ENCODE data around the gene MOK.

The MOK gene

DNA sequence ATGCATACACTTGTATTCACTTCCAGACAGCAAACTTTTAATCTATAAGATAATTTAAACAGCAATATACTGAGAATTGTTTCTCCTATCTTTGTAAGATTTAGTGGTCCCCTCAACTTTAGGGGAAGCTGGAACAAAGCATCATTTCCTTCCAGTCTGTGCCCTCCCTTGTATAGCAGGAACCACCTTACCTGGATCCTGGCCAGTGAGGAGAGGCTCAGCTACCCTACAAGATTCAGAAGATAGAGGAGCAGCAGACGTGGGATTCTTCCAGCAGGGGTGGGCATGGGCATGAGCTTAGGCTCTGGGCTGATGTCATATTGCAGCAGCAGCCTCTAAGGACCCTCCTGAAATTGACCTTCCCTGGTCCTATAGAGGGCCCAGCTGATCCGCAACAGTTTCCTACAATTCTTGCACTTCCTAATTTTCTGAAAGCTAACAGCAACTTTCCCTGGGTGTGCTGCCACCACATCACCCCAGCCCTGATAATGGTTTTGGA lies 21.3 kb downstream of the MOK start:
- DNase-seq (ENCODE audit: low spot score) = no peak

DNA sequence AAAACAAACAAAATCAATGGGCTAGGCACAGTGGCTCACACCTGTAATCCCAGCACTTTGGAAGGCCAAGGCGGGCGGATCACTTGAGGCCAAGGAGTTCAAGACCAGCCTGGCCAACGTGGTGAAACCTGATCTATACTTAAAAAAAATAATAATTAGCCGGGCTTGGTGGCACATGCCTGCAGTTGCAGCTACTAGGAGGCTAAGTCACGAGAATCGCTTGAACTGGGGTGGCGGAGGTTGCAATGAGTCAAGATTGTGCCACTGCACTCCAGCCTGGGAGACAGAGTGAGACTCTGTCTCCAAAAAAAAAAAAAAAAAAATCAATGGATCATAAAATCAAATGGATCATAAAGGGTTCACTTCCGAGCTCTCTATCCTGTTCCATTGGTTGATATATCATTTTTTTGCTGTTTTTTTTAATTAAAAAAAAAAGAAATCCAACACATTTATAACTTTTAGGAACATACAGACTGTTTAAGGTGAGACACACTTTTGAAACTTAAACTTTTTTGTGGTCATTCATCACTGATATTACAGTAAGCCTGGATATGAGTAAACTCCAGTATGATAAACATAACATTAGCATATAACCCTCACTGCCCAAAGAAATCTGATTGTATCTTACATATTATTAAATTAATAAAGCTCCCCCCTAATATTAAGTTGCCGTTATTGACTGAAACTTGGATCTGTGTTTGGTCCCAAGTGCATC lies 22.1 kb downstream of the MOK start:
- no peak for DNase-seq (ENCODE audit: low spot score)

DNA sequence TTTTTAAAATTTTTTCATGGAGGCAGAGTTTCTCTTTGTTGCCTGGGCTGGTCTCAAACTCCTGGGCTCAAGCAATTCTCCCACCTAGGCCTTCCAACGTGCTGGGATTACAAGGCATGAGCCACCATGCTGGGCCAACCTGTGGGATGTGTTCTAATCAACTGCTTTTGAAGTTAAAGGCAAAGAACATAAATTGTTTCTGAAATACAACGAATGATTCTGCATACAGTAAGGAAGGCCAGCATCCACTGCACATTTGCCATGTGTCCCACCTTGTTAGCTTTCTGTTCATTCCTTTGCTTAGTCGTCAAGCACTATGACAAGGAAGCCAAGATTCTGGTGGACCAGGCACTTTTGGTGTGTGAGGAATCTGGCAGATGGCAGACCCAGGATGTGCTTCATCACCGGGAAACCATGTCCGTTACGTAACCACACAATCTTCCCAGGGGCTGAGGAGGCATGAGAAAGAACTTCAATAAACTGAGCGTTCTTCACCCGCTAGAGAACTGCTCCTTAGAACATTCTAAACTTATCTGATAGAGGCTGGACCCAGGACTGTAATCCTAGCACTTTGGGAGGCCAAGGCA lies 24.5 kb downstream of the MOK start:
- no peak for DNase-seq (ENCODE audit: low spot score)

DNA sequence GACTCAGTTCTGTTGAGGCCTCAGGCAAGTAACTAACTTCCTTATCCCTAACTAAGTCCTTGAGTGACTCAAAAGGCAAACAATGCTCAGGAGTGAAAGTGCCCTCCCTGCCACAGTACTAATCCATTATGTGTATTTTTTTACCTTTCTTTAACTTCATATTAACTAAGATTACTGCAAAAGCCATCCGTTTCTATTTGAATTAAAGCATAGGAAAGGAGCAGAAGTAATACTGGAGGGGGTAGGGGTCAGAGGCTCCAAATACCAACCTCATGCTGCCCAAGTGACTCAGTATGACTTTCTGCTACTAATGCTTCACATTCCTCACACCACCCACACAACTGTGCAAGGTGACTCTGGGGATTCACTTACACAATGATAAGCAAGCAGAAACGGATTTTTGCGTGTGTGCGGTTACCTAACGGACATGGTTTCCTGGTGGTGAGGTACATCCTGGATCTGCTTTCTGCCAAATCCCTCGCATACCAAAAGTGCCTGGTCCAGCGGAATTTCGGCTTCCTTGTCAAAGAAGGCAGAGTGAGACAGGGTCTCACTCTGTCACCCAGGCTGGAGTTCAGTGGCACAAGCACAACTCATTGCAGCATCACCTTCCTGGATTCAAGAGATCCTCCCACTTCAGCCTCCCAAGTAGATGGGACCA lies 25.1 kb downstream of the MOK start:
- DNase-seq (ENCODE audit: low spot score) = peak; percentile 14

DNA sequence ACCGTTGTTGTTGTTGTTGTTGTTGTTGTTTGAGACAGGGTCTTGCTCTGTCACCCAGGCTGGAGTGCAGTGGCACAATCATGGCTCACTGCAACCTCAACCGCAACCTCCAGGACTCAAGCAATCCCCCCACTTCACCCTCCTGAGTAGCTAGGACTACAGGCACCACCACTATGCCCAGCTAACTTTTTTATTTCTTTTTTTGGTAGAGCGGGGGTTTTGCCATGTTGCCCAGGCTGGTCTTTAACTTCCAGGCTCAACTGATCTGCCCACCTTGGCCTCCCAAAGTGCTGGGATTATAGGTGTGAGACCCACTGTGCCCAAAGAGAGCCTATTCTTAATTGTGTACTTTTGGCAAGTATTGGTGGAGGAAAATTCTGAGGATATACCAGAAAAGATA lies 25.7 kb downstream of the MOK start:
- DNase-seq (ENCODE audit: low spot score) = no peak

DNA sequence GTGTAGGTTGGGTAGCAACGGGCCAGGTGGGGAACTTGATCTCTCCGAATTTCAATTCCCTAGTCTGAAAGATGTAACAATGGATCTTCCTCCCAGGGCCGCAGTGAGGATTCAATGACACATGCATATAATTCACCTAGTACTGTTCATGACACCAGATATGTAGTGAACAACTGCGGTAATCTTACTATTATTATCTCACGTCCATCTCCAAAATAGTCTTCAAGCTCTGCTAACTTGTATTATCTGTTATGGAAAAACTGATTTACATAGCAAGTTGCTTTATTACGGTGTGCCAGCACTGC lies 26.4 kb downstream of the MOK start:
- no peak for DNase-seq (ENCODE audit: low spot score)

DNA sequence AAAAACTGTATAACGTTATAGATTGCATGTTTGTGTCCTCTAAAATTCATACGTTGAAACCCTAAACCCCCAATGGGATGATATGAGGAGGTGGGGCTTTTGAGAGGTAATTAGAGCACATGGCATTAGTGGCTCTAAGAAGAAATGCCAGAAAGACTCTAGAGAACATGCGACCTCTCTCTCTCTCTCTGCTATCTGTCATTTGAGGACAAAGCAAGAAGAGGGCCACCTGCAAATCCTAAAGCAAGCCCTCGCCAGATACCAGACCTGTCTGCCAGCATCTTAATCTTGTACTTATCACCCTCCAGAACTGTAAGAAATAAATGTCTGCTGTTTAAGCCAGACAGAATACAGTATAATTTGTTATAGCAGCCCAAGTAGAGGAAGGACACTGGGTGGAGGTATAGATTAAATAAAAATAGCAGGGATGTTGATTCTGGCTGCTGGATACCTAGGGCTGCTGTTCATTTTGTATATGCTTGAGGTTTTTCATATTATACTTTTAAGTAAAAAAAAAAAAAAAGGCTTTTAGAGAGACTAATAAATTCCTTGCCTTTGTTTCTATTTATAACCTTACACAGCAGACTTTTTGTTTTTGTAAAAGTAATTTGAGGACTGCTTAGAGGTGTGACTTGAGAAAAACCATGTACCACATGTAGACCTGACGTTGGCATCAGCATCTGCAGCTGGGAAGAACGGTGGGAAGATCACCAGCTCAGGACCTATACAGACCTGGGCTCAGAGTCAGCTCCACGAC lies 26.9 kb downstream of the MOK start:
- no peak for DNase-seq (ENCODE audit: low spot score)

DNA sequence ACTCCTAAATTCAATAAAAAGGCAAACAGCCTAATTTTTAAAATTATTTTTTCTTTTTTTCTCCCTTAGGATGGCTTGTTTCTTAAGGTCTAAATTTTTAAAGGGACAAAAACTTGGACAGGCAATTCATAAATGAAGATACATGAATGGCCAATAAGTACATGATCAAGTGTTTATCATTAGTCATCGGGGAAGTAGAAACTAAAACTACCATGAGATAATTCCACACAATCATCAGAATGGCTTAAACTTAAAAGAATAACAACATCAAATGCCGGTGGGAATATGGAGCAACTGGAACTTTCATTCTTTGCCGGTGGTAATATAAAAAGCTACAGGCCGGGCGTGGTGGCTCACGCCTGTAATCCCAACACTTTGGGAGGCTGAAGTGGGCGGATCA lies 29.1 kb downstream of the MOK start:
- no peak for DNase-seq (ENCODE audit: low spot score)

DNA sequence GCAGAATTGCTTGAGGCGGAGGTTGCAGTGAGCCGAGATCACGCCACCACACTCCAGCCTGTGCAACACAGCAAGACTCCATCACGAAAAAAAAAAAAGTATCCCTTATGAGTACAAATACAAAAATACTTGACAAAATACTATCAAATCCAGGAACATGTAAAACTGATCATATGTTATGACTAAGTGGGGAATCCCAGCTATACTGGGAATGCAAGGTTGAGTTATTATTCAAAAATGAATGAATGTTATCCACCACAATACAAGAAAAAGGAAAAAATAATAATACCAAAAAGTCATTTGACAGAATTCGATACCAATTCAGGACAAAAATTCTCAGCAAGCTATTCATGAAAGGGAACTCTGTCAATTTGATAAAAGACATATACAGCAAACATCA lies 32.6 kb downstream of the MOK start:
- DNase-seq (ENCODE audit: low spot score) = no peak

DNA sequence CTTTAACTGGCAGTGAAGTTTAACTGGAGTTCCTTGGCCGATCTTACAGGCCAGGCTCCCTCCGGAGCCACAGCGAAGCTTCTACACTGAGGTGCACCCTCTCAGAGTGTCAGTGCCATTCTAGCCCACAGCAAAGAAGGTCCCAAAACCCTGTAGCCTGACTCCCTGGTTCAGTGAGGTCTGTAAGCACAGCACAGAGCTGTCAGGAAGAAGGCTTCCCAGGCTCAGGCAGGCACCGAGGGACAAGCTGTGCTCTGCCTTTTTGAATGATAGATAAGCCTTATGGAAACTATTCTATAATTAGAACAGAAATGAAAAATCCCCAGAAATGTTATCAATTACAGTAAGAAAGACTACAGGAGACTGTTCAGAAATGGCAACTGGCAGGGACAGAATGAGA lies 40.2 kb downstream of the MOK start:
- no peak for DNase-seq (ENCODE audit: low spot score)

DNA sequence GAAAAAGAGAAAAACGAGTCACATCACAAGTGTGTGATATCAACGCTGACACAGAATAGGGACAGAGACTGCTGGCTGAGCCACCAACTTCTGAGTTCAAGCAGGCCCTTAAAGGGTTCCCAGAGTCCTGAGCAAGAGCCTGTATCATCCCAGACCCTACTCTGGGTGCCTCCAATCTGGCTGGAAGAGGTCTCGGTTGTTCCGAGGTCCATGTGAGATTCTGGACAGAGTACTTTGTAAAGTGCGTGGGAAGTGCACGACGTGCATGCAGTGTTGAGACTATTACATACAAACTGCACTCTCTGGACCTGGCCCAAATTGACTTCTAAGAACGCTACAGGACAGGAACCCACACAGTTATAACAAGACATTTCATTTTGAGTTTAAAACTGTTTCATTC lies 40.6 kb downstream of the MOK start:
- DNase-seq (ENCODE audit: low spot score) = no peak

DNA sequence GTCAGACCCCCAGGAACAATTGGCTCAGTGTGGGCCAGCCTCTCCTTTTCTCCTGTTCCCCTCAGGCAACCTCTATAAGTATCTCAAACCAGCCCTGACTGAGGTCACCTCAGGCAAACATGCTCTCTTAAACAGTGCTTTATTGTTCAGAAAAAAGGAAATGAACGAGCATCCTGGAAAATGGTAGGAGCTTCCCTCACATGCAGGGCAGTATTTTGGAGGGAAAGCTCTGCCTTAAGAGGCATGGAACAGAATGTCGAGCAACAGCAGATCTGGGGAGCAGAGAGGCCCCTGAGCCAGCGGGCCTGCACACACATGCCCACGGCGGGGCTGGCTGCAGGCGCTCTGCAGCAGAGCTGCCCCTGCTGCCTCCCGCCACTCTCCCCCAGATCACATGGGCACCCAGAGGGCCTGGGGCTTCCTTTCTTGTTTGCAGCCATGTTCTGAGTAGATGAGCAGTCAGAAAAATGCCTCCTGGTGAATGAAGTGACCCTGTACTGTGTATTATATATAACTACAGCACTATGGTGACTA lies 42.0 kb downstream of the MOK start:
- DNase-seq (ENCODE audit: low spot score) = no peak

DNA sequence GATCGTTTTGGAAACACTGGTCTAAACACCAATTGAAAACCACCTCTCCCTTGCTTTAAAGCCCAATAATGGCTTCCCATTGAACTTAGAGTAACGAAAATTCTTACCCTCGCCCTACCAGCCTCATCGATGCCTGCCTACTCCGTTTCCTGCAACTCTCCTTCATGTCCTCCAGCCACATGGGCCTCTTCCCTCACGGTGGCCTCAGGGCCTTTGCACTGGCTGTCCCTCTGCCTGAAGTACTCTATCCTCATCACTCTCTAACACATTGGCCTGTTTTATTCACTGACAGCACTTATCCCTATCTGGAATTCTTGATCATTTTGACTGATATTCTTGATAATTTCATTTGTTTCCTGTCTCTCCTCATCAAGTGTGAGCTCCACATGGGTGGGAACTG lies 46.8 kb downstream of the MOK start:
- no peak for DNase-seq (ENCODE audit: low spot score)

DNA sequence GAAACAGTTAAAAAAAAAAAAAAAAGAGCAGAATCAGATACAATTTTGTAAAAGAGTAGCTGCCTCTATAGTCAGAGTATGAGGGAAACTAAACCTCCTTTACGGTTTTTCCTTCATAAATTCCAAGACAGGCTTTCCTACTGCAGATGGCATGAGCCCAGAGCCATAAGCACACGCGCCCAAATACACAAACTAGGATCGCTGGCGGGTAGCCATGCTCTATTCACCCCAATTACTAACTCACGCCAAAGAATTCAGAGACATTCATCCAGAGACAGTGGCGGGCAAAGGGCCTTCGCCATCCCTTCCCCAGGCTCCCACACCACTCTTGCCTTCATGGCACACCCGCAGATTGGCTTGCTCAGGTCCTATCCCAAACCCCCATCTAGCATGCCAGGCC lies 48.2 kb downstream of the MOK start:
- no peak for DNase-seq (ENCODE audit: low spot score)

DNA sequence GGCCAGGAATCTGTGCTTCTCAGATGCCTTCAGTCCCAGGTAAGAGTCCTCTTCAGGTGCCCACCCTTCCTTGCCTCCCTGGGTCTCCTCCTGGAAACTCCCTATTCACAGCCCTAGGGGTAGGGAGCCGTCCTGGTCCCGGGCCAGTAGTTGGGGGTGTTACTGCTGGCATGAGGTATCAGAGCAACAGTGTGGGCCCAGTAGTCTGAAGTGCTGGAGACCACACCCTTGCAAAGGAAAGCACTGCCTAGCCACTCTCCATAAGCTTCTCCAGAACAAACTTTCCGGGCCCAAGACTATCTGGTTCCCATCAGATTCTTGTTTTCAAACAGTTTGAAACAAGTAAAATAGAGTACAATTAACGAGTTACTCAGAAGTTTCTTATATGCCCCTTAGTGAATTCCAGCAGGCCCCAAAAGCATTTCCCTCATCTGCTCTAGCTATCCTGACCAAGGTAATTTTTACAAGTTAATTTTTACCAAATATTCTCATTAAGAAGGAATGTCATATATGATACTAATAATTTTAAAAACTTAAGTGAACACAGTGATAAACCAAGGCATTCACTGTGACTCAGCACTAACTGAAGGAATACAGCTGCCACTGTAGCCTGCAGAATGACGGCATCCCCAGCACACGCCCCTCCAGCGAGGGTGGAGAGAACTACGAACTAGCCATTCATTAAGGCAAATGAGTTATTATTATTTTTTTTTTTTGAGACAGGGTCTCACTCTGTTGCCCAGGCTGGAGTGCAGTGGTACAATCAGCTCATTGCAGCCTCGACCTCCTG lies 49.4 kb downstream of the MOK start:
- DNase-seq (ENCODE audit: low spot score) = no peak

DNA sequence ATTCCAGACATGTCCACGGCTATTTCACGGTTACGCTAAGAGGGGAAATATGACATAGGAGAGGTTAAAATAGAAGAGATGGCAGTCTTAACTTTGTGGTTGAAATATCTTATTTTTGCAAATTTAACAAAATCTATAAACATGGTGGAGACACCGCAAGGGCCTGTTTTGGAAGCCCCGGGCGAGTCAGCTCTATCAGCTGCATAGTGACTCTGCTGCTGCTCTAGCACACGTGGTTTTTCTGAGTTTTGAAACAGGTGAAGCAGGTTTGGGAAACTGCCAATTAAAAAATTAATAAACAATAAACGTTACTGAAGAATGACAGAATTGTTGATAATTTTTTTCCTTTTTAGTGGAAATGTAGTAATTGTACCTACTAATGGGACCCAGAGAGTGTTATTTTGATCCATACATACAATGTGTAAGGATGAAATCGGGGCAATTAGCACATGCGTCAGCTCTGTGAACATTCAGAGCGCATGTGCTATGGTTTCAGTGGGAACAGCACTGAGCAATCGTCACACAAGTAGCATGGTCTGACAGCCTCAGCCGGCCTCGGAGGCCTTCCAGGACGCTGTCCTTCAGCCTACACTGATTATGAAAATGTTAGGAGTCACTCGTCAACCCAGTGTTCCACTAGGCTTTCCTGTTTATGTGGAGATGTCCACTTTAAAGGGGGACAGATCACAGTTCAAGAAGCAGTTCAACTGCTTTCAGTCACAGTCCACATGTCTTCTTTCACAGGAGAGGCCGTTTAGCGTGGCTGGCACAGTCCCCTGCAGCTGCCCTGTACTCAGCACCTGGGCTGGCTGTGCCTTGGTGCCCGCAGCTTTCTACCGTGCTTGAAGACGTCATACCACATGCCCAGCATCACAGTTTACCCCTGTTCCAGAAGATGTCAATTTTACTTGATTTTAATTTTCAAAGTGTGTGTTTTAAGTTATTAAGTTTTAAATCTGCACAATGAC lies 51.8 kb downstream of the MOK start:
- no peak for DNase-seq (ENCODE audit: low spot score)

DNA sequence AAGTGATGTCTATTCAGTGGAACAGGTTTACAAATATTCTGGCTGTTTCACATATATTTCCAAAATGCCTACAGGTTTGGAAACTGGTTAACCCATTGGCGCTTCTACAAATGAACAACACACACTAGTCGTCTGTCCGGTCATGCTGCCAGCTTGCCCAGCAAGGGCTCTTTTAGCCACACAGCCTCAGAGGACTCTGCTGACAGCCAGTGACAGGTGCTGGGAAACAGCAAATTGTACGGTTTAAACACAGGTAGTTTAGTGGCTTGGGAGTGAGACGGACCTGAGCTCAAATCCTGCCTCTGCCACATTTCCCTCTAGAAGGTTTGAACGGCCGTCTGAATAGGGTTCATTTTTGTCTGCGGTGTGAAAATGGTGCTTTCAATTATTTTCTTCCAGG lies 53.8 kb downstream of the MOK start:
- DNase-seq (ENCODE audit: low spot score) = no peak

DNA sequence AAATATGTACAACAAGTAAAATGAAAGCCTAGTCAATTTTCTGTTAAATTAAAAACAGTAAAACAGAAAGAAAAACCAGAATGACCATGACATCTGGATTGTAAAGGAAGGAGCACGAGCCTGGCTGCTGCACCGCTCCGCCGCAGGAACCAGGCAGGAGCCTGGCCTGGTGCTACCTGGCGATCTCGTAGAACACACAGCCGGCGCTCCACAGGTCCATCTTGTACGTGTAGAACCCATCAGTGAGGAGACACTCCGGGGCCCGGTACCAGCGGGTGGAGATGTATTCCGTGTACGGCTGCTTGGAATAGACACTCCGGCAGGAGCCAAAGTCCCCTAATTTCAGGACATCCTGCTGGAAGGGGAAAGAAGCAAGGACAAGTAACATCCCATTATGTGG lies 54.3 kb downstream of the MOK start:
- no peak for DNase-seq (ENCODE audit: low spot score)

DNA sequence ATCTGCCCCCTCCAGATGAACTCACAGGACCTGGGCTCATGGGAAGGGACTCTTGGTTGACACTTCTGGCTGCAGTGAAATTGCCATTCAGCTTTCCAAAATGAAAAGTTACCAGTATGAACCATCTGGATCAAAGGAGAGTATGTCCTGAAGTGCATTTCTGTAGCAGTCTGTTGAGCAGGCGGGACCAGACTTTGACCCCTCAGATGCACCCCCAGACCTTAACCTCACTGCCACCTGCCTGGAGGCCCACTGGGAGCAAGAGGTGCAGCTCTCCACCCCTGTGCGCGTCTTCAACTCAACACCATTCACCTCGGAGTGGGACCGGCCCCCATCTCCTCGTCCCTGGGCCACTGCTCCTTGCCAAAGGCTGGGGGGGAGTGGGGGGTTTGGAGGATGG lies 55.0 kb downstream of the MOK start:
- no peak for DNase-seq (ENCODE audit: low spot score)

DNA sequence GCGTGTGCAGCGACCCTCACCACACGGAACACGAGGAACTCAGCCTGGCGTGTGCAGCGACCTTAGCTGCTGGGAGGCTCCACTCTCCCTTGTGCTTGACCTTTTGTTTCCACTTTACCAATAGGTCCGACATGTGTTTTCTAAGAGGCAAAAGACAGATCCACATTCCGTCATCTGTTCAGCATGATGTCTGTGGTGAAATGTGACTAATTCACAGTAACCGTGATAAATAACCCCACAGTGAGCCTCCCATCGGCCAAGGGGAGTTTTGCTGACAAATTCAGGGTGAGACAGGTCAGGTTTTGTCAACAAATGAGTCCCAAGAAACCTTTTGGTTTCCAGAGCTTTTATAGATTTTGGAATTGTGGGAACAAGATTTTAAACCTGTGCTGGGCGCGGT lies 55.9 kb downstream of the MOK start:
- DNase-seq (ENCODE audit: low spot score) = no peak

DNA sequence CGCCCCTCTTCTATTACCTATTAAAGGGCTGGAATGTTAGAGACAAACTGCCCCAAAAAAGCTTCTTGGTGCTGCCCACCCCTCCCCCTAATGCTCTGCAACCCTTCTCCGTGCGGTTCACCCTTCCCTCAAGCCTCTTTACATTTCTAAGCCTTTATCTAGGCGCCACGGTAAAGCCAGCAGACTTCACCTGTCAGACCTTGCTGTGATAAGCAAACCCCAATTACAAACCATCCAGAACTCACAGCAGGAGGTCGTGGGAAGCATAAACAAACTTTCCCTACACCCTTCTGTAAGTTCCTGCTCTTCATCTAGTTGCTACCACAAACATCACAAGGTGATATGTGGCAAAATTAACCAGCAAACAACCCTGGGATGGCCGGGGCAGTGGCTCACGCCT lies 56.8 kb downstream of the MOK start:
- DNase-seq (ENCODE audit: low spot score) = no peak

Data from LoVo (cell line).